HFF-Myc (cell line): ENCODE measurements around the gene SLC7A7.

ENCODE experiments used
- DNase-seq: peaks from one replicate; pipeline ENCODE4 v3.0.0-alpha.2; 2011; ENCODE audit warnings: low read depth; ENCODE audit errors: extremely low read depth
- H3K4me3 ChIP-seq: replicated peaks from 2 replicates; pipeline ENCODE4 v1.5.1; 2011; ENCODE audit warnings: low read depth, mild to moderate bottlenecking, control low read depth, low read length
- TF ChIP-seq, protein P1 (sequence below): IDR thresholded peaks from 2 replicates; pipeline ENCODE4 v1.5.1; 2012; ENCODE audit warnings: mild to moderate bottlenecking, low read depth, low read length, control low read depth; ENCODE audit errors: missing control alignments

Gene SLC7A7

DNA sequence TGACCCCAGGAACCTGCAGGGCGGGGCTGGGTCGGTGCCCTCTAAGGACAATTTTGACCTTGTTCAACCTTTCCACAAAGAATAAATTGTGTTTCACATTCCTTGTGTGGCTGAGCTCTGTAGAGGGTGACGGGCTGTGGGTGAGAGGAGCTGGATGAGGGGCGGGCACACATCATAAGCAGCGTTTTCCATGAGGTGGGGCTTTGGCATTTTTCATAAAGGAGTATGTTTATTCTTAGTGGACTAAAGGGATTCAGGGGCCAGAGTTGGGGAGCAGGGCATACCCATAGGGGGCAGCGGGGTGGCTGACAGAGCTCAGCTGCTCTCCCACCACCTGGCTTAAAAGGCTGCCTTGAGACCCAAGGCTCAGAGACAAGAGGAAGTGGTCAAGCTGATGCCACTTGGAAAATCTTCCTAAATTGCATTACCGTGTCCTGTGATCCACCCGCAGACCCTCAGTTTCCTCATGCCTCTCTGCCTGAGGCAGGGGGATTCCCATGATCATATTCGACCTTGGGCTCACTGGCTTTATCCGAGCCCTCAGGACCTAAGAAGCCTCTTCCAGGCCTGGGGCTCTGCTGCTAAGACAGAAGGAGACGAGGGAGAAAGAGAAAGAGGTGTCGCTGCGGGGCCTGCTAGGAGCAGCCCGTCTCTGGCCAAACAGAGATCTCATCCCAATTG lies 32.6 kb upstream of the SLC7A7 start:
- no peak for DNase-seq
- H3K4me3 ChIP-seq, result peak overlapping the region; percentile 3; the same call in 1 of the 2 replicates
- TF ChIP-seq, protein P1, sequence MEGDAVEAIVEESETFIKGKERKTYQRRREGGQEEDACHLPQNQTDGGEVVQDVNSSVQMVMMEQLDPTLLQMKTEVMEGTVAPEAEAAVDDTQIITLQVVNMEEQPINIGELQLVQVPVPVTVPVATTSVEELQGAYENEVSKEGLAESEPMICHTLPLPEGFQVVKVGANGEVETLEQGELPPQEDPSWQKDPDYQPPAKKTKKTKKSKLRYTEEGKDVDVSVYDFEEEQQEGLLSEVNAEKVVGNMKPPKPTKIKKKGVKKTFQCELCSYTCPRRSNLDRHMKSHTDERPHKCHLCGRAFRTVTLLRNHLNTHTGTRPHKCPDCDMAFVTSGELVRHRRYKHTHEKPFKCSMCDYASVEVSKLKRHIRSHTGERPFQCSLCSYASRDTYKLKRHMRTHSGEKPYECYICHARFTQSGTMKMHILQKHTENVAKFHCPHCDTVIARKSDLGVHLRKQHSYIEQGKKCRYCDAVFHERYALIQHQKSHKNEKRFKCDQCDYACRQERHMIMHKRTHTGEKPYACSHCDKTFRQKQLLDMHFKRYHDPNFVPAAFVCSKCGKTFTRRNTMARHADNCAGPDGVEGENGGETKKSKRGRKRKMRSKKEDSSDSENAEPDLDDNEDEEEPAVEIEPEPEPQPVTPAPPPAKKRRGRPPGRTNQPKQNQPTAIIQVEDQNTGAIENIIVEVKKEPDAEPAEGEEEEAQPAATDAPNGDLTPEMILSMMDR, result no peak

DNA sequence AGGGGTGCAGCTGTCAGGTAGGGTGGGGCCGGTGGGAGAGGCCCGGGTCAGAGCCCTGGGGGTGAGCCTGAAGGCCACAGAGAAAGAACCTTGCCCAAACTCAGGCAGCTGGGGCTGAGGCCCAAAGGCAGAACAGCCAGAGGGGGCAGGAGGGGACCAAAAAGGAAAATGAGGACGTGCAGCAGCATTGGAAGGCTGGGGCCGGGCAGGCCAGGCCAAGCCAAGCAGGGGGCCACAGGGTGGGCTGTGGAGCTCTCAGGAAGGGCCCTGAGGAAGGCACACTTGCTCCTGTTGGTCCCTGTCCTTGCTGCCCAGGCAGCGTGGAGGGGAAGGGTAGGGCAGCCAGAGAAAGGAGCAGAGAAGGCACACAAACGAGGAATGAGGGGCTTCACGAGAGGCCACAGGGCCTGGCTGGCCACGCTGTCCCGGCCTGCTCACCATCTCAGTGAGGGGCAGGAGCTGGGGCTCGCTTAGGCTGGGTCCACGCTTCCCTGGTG lies 31.6 kb upstream of the SLC7A7 start:
- TF ChIP-seq, protein P1, result no peak
- DNase-seq, result no peak
- no peak overlapping the region for H3K4me3 ChIP-seq

DNA sequence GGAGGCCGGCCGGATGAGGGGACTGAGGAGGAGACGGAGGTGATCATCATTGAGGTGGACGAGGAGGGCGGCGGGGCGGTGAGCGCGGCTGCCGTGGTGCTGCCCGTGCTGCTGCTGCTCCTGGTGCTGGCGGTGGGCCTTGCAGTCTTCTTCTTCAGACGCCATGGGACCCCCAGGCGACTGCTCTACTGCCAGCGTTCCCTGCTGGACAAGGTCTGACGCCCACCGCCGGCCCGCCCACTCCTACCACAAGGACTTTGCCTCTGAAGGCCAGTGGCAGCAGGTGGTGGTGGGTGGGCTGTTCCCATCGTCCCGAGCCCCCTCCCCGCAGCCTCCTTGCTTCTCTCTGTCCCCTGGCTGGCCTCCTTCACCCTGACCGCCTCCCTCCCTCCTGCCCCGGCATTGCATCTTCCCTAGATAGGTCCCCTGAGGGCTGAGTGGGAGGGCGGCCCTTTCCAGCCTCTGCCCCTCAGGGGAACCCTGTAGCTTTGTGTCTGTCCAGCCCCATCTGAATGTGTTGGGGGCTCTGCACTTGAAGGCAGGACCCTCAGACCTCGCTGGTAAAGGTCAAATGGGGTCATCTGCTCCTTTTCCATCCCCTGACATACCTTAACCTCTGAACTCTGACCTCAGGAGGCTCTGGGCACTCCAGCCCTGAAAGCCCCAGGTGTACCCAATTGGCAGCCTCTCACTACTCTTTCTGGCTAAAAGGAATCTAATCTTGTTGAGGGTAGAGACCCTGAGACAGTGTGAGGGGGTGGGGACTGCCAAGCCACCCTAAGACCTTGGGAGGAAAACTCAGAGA lies 30.8 kb upstream of the SLC7A7 start:
- no peak for DNase-seq
- TF ChIP-seq, protein P1, result no peak
- no peak overlapping the region for H3K4me3 ChIP-seq

DNA sequence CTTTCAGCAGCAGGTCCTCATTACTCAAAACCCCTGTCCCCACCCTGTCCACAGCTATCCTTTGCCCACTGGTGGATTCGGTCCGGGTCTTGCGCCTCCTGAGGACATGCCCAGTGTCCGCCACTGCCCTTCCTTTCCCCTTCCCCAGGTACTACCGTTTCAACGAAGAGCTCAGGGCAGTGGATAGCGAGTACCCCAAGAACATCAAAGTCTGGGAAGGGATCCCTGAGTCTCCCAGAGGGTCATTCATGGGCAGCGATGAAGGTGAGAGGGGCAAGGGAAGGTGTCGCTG lies 29.8 kb upstream of the SLC7A7 start:
- TF ChIP-seq, protein P1, result no peak
- no peak overlapping the region for H3K4me3 ChIP-seq
- no peak for DNase-seq

DNA sequence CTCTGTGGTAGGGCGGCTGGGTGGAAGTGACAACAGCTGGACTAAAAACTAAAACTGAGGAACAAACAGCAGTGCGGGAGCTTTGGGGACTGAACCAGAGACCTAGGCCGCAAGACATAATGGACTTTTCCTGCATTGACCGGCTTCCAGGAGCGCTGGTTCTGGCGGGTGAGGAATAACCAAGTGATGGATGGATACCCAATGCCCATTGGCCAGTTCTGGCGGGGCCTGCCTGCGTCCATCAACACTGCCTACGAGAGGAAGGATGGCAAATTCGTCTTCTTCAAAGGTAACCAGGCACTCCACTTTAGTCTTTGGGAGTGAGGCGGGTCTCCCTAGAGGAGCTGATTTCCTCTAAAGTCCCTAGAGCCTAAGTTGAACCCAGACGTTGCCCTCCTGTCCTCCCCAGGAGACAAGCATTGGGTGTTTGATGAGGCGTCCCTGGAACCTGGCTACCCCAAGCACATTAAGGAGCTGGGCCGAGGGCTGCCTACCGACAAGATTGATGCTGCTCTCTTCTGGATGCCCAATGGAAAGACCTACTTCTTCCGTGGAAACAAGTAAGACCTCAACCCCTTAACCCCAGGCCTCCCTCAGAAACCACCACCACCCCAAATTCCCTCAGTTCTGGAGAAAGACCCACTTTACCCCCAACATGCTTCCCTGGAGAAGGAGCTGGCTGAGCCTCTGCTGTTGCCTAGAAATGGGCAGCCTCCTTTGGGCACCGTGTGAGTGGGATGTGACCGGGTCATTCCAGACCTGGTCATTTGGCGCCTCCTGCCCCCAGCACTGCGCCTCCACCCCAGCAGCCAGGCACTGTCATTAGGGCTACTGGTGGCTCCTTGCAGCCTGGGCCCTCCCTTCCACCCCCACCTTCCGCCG lies 29.2 kb upstream of the SLC7A7 start:
- no peak for DNase-seq
- TF ChIP-seq, protein P1, result no peak
- no peak overlapping the region for H3K4me3 ChIP-seq

- DNase-seq, result no peak
- TF ChIP-seq, protein P1, result no peak
- no peak overlapping the region for H3K4me3 ChIP-seq
These were observed 28.1 kb upstream of the SLC7A7 start for GRCh38 chr14:22843123-22843925.
